Esophagus mucosa (tissue), 1 donor: ENCODE data around the gene OR51B6. TPM values are rescaled to one million over a fixed set of nuclear protein-coding genes. Genes with fewer than 3 reads are reported as not detected.
"Not testable (repeated sequence)": the region's sequence is repeated elsewhere in the genome, so short reads cannot be mapped to it uniquely, and the experiment has no call there.

Experiments used
- ATAC-seq: fragments of 200-7000 bp; cut with Tn5 transposase; one replicate; pipeline ENCODE4 v1.9.1; 2020
- total RNA-seq: library from RNA; stranded (reverse); gene quantifications from one replicate; pipeline ENCODE4 v1.2.4, GENCODE V29; 2023
- donor health status: DM: yes; HTN: yes; CAD: no.

The OR51B6 gene
- total RNA-seq, 1 donor from 2014 or later = not detected

GRCh38 chr11:5366365-5366764, 15.1 kb downstream of the OR51B6 start:
- ATAC-seq = not testable (repeated sequence)

GRCh38 chr11:5366856-5367255, 15.5 kb downstream of the OR51B6 start:
- no peak for ATAC-seq

GRCh38 chr11:5367448-5368074, 16.3 kb downstream of the OR51B6 start:
- ATAC-seq = no peak

- ATAC-seq = no peak
Measured at GRCh38 chr11:5368502-5369043, 17.3 kb downstream of the OR51B6 start.

- ATAC-seq = no peak
Measured at GRCh38 chr11:5369789-5370188, 18.5 kb downstream of the OR51B6 start.

- ATAC-seq = peak; percentile 55
Measured at GRCh38 chr11:5380740-5381342, 29.5 kb downstream of the OR51B6 start.

- no peak for ATAC-seq
Measured at GRCh38 chr11:5383576-5383975, 32.3 kb downstream of the OR51B6 start, which contains the start of gene OR51M1. Gene OR51M1 (plus strand): TSS chr11:5383812. CDS start chr11:5389399, 5,587 bp downstream.

- ATAC-seq = no peak
Measured at GRCh38 chr11:5384335-5384734, 33.0 kb downstream of the OR51B6 start.

- no peak for ATAC-seq
Measured at GRCh38 chr11:5390210-5390609, 38.9 kb downstream of the OR51B6 start.

- ATAC-seq = no peak
Measured at GRCh38 chr11:5394091-5394490, 42.8 kb downstream of the OR51B6 start.

- ATAC-seq = no peak
Measured at GRCh38 chr11:5398936-5399335, 47.6 kb downstream of the OR51B6 start.

Other genes with a start within 250 kb of the OR51B6 start
- gene OR52A5, start 213.2 kb upstream of the OR51B6 start, total RNA-seq = not detected
- not detected for gene OR52A1, start 196.8 kb upstream of the OR51B6 start, total RNA-seq
- gene OR51V1, start 150.8 kb upstream of the OR51B6 start, total RNA-seq = not detected
- 20.2 TPM for gene HBB, start 124.4 kb upstream of the OR51B6 start, total RNA-seq
- gene HBD, start 117.0 kb upstream of the OR51B6 start, total RNA-seq = not detected
- gene HBG1, start 101.7 kb upstream of the OR51B6 start, total RNA-seq = not detected
- gene HBG2, start 96.7 kb upstream of the OR51B6 start, total RNA-seq = not detected
- gene HBE1, start 81.6 kb upstream of the OR51B6 start, total RNA-seq = not detected
- gene OR51B4, start 49.6 kb upstream of the OR51B6 start, total RNA-seq = not detected
- gene OR51B2, start 27.2 kb upstream of the OR51B6 start, total RNA-seq = not detected
- gene OR51B5, start 8.0 kb upstream of the OR51B6 start, total RNA-seq = not detected
- not detected for gene OR51M1, start 32.3 kb downstream of the OR51B6 start, total RNA-seq
- gene OR51Q1, start 70.6 kb downstream of the OR51B6 start, total RNA-seq = not detected
- gene OR51I1, start 90.0 kb downstream of the OR51B6 start, total RNA-seq = not detected
- not detected for gene OR51I2, start 97.8 kb downstream of the OR51B6 start, total RNA-seq
- not detected for gene OR52D1, start 137.2 kb downstream of the OR51B6 start, total RNA-seq
- not detected for gene UBQLN3, start 158.4 kb downstream of the OR51B6 start, total RNA-seq
- 0.08 TPM for gene UBQLNL, start 165.2 kb downstream of the OR51B6 start, total RNA-seq
- gene OR52H1, start 197.0 kb downstream of the OR51B6 start, total RNA-seq = not detected
- not detected for gene OR52B6, start 229.4 kb downstream of the OR51B6 start, total RNA-seq
- gene TRIM6, start 245.1 kb downstream of the OR51B6 start, total RNA-seq = 7.7 TPM